SK-N-SH (cell line): ENCODE results near the gene SRRM4. TPM values are rescaled to one million over a fixed set of nuclear protein-coding genes. Genes with fewer than 3 reads are reported as not detected.

Experiments used
- CTCF ChIA-PET: fragments of 300-600, 350-600 bp; formaldehyde crosslinking; extraction: SDS; loops from one replicate; lab custom pipeline; 2021; lab: Yijun Ruan, JAX
- POLR2A ChIA-PET: fragments of 350-600 bp; sonication (Branson Sonifier 250); formaldehyde crosslinking; extraction: SDS; loops from one replicate; lab custom pipeline; 2020; ENCODE audit warnings: antibody characterized with exemption, inconsistent platforms; lab: Yijun Ruan, JAX
- DNase-seq: peaks from one replicate; pipeline ENCODE4 v3.0.0; 2012
- H2AFZ ChIP-seq: fragments of 200-600 bp; sonication (generic); 2 replicates; pipeline ENCODE4 v1.8.1; 2016; ENCODE audit warnings: antibody characterized with exemption, mild to moderate bottlenecking, low read depth
- H3F3A ChIP-seq: fragments of 200-600 bp; sonication (generic); replicated peaks from 2 replicates; pipeline ENCODE3; 2016; ENCODE audit warnings: antibody characterized with exemption, mild to moderate bottlenecking; ENCODE audit not compliant: insufficient read depth
- H3K27ac ChIP-seq, 2 experiments: fragments of 200-500 bp in 1 of 2; fragments of 200-600 bp in 1 of 2; sonication (Bioruptor generic) in 1 of 2; sonication (generic), shearing (Covaris generic) in 1 of 2; 2 replicates each; pipeline versions ENCODE4 v1.5.1 to v1.6.1; 2014 to 2016; ENCODE audit warnings: low read depth in 2 of 2, inconsistent platforms in 1 of 2, low read length in 1 of 2, mild to moderate bottlenecking in 1 of 2, mixed read lengths in 1 of 2
- H3K27me3 ChIP-seq: fragments of 200-600 bp; sonication (generic), shearing (Covaris generic); 2 replicates; pipeline ENCODE4 v1.6.1; 2016; ENCODE audit warnings: mixed run types; ENCODE audit not compliant: insufficient read depth
- H3K36me3 ChIP-seq, 2 experiments: fragments of 200-500 bp in 1 of 2; fragments of 200-600 bp in 1 of 2; sonication (Bioruptor generic) in 1 of 2; sonication (generic) in 1 of 2; replicated peaks in 1 of 2; 2 replicates each; pipeline versions ENCODE3 to v1.5.1; 2014 to 2016; ENCODE audit warnings: low read length in 1 of 2, mild to moderate bottlenecking in 1 of 2; ENCODE audit not compliant: insufficient read depth in 2 of 2, control insufficient read depth in 1 of 2
- H3K4me1 ChIP-seq, 2 experiments: fragments of 200-500 bp in 1 of 2; fragments of 200-600 bp in 1 of 2; sonication (Bioruptor generic) in 1 of 2; sonication (generic), shearing (Covaris generic) in 1 of 2; 2 replicates each; pipeline versions ENCODE4 v1.5.1 to v1.6.1; 2014 to 2016; ENCODE audit warnings: low read depth in 1 of 2, low read length in 1 of 2, mixed run types in 1 of 2; ENCODE audit not compliant: insufficient read depth in 2 of 2, control insufficient read depth in 1 of 2
- H3K4me2 ChIP-seq: fragments of 200-600 bp; sonication (generic), shearing (Covaris generic); 2 replicates; pipeline ENCODE4 v1.6.1; 2017; ENCODE audit warnings: mixed run types
- H3K4me3 ChIP-seq, 2 experiments: fragments of 200-500 bp in 1 of 2; fragments of 200-600 bp in 1 of 2; sonication (Bioruptor generic) in 1 of 2; sonication (generic), shearing (Covaris generic) in 1 of 2; 2 replicates each; pipeline versions ENCODE4 v1.5.1 to v1.8.1; 2014 to 2016; ENCODE audit warnings: low read depth in 2 of 2, inconsistent platforms in 1 of 2, low read length in 1 of 2, mild to moderate bottlenecking in 1 of 2, mixed read lengths in 1 of 2, moderate library complexity in 1 of 2
- H3K79me2 ChIP-seq: fragments of 200-600 bp; sonication (generic); 2 replicates; pipeline ENCODE4 v1.8.1; 2017; ENCODE audit warnings: mild to moderate bottlenecking; ENCODE audit not compliant: insufficient read depth
- H3K9ac ChIP-seq: fragments of 200-600 bp; sonication (generic); 2 replicates; pipeline ENCODE4 v1.6.1; 2017; ENCODE audit warnings: mixed run types
- H3K9me2 ChIP-seq: fragments of 200-600 bp; sonication (generic); 2 replicates; pipeline ENCODE4 v1.6.1; 2017; ENCODE audit warnings: mixed run types
- H3K9me3 ChIP-seq: fragments of 200-600 bp; sonication (generic); 2 replicates; pipeline ENCODE4 v1.6.1; 2017; ENCODE audit warnings: mixed run types, mild to moderate bottlenecking, moderate library complexity
- H4K20me1 ChIP-seq: fragments of 200-600 bp; sonication (generic); 2 replicates; pipeline ENCODE4 v1.6.1; 2017; ENCODE audit warnings: mild to moderate bottlenecking, mixed run types; ENCODE audit not compliant: insufficient read depth
- ELF1 ChIP-seq: IDR thresholded peaks from 2 replicates; pipeline ENCODE4 v1.4.0; 2012
- EP300 ChIP-seq, 2 experiments: IDR thresholded peaks; 2 replicates each; pipeline versions ENCODE4 v1.4.0 to v1.6.1; 2012; ENCODE audit warnings: borderline replicate concordance in 1 of 2, low read depth in 1 of 2, low read length in 1 of 2
- FOXJ3 ChIP-seq: sonication (generic); formaldehyde crosslinking; IDR thresholded peaks from 2 replicates; pipeline ENCODE4 v1.5.1; 2020; ENCODE audit warnings: mild to moderate bottlenecking, missing genetic modification reagents
- FOXM1 ChIP-seq: IDR thresholded peaks from 2 replicates; pipeline ENCODE4 v1.4.0; 2012; ENCODE audit warnings: low read depth, mild to moderate bottlenecking
- GABPA ChIP-seq: IDR thresholded peaks from 2 replicates; pipeline ENCODE4 v1.4.0; 2012; ENCODE audit warnings: low read depth, mild to moderate bottlenecking
- JUND ChIP-seq: IDR thresholded peaks from 2 replicates; pipeline ENCODE4 v1.4.0; 2012
- MEF2A ChIP-seq: IDR thresholded peaks from 2 replicates; pipeline ENCODE4 v1.4.0; 2012; ENCODE audit warnings: low read depth, borderline replicate concordance
- NFIC ChIP-seq: IDR thresholded peaks from 2 replicates; pipeline ENCODE4 v1.4.0; 2012; ENCODE audit warnings: borderline replicate concordance
- PBX3 ChIP-seq: IDR thresholded peaks from 2 replicates; pipeline ENCODE4; 2012
- WGBS: methylation state at CpG from one replicate; pipeline ENCODE4 v1.1.6; 2017; ENCODE audit warnings: low lambda C conversion rate; 5-methylcytosine and 5-hydroxymethylcytosine counted together
- polyA plus RNA-seq, 3 experiments: library from polyadenylated mRNA; depleted of rRNA; stranded (reverse); fragments of >200 nt; gene quantifications; 2 replicates each; pipeline ENCODE4 v1.2.3, GENCODE V29; 2012
- TF ChIP-seq, protein P1 (sequence below): IDR thresholded peaks from 2 replicates; pipeline ENCODE4 v1.4.0; 2012; ENCODE audit warnings: low read depth
- TF ChIP-seq, protein P2 (sequence below): fragments of 200-600 bp; sonication (generic); IDR thresholded peaks from 2 replicates; pipeline ENCODE4 v1.6.1; 2017; ENCODE audit warnings: antibody characterized with exemption, mild to moderate bottlenecking, moderate library complexity

The SRRM4 gene
- polyA plus RNA-seq, 1 of the 3 experiments (the other 2 are of a cell fraction): 0.03 TPM

- H3K4me2 ChIP-seq: no peak overlapping the region
- no peak for DNase-seq
- no peaks in the 10 kb centered on the region for H4K20me1 ChIP-seq
- no peaks in the 10 kb centered on the region for H3K9me2 ChIP-seq
- H3F3A ChIP-seq: no peaks in the 10 kb centered on the region
- no peak overlapping the region for H2AFZ ChIP-seq
- no peaks in the 10 kb centered on the region for H3K36me3 ChIP-seq
- no peak overlapping the region for H3K4me3 ChIP-seq
- no peaks in the 10 kb centered on the region for H3K9me3 ChIP-seq
- TF ChIP-seq ELF1 (no peak), FOXJ3 (CRISPR knock-in tag) (no peak), FOXM1 (no peak), MEF2A (no peak), GABPA (no peak)
- TF ChIP-seq, protein P1, sequence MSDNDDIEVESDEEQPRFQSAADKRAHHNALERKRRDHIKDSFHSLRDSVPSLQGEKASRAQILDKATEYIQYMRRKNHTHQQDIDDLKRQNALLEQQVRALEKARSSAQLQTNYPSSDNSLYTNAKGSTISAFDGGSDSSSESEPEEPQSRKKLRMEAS: no peak
- no peak overlapping the region for H3K27ac ChIP-seq
- CTCF ChIA-PET: interaction anchor here (1.0 to 1.7 kb wide), 4 partner anchors 10 to 265 kb away, joined by 3 to 5 read pairs (median 4); no protein-coding TSS in a partner anchor
- no peaks in the 10 kb centered on the region for H3K79me2 ChIP-seq
- H3K9ac ChIP-seq: no peak overlapping the region
- no peaks in the 10 kb centered on the region for H3K4me1 ChIP-seq
- 22% methylated on average over 2 of the region's 2 CpGs for WGBS
- POLR2A ChIA-PET: no interaction called here
- H3K27me3 ChIP-seq: no peaks in the 10 kb centered on the region
Observed at GRCh38 chr12:119147847-119148448, 166.6 kb downstream of the SRRM4 start.

GRCh38 chr12:119149270-119149669 is 167.9 kb downstream of the SRRM4 start:
- no peaks in the 10 kb centered on the region for H3F3A ChIP-seq
- H2AFZ ChIP-seq: no peak overlapping the region
- no peaks in the 10 kb centered on the region for H3K36me3 ChIP-seq
- TF ChIP-seq PBX3 (no peak), EP300 (IDR thresholded peaks at IDR 0.05; ENCODE audit: borderline replicate concordance in 1 of 2, low read depth in 1 of 2, low read length in 1 of 2) (no peak), JUND (no peak), NFIC (no peak)
- TF ChIP-seq, protein P2, sequence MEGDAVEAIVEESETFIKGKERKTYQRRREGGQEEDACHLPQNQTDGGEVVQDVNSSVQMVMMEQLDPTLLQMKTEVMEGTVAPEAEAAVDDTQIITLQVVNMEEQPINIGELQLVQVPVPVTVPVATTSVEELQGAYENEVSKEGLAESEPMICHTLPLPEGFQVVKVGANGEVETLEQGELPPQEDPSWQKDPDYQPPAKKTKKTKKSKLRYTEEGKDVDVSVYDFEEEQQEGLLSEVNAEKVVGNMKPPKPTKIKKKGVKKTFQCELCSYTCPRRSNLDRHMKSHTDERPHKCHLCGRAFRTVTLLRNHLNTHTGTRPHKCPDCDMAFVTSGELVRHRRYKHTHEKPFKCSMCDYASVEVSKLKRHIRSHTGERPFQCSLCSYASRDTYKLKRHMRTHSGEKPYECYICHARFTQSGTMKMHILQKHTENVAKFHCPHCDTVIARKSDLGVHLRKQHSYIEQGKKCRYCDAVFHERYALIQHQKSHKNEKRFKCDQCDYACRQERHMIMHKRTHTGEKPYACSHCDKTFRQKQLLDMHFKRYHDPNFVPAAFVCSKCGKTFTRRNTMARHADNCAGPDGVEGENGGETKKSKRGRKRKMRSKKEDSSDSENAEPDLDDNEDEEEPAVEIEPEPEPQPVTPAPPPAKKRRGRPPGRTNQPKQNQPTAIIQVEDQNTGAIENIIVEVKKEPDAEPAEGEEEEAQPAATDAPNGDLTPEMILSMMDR: no peak
- ChIA-PET CTCF (interaction anchor here (1.7 kb wide), 1 partner anchor 264 kb away, joined by 5 read pairs; no protein-coding TSS in a partner anchor), POLR2A (no interaction called here)
- H3K9me3 ChIP-seq: no peaks in the 10 kb centered on the region
- no peaks in the 10 kb centered on the region for H3K79me2 ChIP-seq
- no peak overlapping the region for H3K9ac ChIP-seq
- H3K4me3 ChIP-seq: no peak overlapping the region
- no peaks in the 10 kb centered on the region for H4K20me1 ChIP-seq
- no peaks in the 10 kb centered on the region for H3K9me2 ChIP-seq
- WGBS: 57% methylated on average over 7 of the region's 7 CpGs
- H3K27me3 ChIP-seq: no peaks in the 10 kb centered on the region
- H3K4me1 ChIP-seq: no peaks in the 10 kb centered on the region
- no peak overlapping the region for H3K4me2 ChIP-seq
- no peak overlapping the region for H3K27ac ChIP-seq
- DNase-seq: no peak
